Stimulated activated CD8-positive, alpha-beta memory T cell treated with anti-CD3 and anti-CD28 coated beads, Interleukin-12 subunit alpha, Interleukin-12 subunit beta, amount 100 ng/mL, for 24 hours (primary cell): ENCODE measurements around the gene KRT7.

Experiments used
- DNase-seq: peaks from one replicate; pipeline ENCODE4 v3.0.0-alpha.2; 2020; ENCODE audit errors: extremely low read depth

The KRT7 gene

DNA sequence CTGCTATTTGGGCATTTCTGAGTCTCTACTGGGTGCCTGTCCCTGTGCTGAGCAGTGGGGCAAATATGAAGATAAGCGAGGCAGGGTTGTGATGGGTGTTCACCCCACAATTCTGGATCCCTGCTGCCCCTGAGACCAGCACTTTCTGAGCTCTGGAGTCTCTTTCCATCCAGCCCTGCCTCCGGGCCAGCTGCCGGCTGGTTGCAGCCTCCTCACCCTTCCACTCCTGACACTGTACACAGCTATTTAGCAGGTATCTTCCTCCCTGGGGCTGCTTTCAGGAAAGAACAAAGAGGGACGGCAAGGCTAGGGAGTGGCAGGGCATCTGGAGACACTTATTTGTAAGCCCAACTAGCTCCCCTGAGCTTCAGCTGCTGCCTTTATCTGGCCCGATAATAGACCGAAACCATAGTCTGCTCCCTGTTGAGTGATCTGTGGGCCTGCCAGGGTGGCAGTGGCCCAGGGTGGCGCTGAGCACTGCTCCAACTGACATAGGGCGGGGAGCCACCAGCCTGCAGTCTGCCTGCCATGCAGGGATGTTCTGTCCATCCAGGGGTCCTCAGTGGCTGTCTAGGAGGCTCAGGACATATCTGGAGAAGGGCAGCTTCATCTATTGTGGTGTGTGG lies 33.6 kb upstream of the KRT7 start:
- DNase-seq = no peak

DNA sequence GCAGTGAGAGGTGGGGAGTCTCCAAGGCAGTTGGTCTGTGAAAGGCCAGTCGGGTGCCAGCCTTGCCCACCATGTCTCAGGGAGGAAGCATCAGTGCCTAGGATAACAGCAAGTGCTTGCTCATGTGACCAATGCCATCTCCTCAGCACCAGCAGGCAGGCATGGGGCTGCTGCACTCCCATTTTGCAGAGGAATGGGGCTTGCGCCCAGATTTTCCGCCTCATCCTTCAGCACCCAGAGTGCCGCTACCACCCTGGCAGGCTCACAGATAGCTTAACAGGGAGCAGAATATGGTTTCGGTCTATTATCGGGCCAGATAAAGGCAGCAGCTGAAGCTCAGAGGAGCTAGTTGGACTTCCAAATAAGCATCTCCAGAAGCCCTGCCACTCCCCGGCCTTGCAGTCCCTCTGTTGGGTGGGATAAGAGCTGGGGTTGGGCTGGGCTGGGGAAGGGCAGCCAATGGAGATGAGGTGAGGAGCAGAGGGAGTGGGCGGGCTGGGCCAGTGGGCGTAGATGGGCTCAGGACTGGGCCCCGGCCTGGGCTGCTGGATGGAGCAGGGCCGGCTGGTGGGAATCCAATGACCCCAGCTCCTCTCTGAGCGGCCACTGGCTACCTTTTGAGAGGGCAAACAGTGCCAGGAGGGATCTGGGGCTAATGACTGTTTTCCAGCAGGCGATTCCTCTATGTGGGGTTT lies 32.8 kb upstream of the KRT7 start:
- DNase-seq = no peak

DNA sequence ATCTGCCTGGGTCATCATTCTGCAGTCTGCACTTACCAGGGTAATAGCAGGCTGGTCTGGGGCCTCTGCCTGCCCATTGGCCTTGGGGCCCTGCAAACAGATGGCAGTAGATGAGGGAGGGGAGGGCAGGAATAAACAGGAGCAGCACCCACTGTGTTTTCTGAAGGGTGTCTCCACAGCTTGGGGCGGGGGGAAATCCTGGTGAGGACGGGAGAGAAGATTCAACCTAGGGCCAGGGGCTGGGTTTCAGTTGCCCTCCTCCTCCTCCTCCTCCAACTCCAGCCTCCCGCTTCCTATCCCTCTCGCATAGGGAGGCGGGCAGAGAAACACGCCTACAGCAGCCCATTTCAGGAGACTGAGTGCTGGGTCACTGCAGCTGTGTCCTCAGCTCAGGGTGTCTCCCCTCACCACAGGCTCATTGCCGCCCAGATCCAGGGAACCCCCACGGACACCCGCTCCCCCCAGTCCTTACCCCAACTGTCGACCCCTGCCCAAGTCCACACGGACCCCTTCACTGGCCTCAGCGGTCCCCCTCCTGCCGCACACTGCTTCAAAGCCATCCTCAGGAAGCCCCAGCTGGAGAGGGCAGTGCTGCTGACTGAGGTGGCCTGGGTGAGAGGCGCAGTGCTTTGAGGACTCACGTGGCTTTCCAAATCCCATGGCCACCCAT lies 32.1 kb upstream of the KRT7 start:
- DNase-seq = no peak

DNA sequence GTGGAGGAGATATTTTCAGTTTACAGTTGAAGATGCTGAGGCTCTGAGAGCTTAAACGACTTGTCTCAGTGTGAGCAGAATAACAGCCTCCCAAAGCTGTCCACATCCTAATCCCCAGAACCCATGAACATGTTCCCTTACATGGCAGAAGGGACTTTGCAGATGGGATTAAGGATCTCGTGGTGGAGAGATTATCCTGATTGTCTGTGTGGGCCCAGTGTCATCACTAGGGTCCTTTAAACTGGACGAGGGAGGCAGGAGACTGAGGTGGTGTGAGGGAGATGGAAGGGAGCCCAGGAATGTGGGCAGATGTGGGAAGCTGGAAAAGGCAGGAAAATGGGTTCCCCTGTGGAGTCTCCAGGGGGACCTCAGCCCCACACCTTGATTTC lies 31.6 kb upstream of the KRT7 start:
- no peak for DNase-seq

DNA sequence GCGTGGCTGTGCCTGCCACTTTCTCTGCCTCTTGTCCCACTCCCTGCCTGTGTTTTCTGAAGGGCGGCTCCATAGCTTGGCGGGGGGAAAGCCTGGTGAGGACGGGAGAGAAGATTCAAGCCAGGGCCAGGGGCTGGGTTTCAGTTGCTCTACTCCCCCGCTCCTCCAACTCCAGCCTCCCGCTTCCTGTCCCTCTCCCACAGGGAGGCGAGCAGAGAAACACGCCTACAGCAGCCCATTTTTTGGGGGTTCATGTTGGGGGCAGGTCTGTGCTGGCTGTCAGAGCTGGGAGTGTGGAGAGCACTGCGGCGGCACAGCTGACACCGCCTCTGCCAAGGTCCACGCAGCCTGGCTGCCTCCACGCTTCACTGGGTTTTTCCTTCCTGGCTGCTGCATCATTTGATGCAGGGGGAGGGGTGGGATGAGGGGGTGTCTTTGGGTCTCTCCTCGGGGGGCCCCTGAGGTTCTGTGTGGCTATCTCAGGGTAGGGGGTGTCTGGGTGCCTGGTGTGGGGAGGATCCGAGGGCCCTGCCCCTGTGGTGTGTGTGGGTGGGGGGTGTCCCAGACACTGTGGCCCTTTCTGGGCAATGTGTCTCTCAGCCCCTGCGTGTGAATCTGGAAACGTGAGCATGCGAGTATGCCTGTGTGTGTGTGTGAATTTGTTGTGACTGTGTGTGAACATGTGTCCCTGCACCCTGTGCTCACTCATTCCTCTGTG lies 30.5 kb upstream of the KRT7 start:
- no peak for DNase-seq

DNA sequence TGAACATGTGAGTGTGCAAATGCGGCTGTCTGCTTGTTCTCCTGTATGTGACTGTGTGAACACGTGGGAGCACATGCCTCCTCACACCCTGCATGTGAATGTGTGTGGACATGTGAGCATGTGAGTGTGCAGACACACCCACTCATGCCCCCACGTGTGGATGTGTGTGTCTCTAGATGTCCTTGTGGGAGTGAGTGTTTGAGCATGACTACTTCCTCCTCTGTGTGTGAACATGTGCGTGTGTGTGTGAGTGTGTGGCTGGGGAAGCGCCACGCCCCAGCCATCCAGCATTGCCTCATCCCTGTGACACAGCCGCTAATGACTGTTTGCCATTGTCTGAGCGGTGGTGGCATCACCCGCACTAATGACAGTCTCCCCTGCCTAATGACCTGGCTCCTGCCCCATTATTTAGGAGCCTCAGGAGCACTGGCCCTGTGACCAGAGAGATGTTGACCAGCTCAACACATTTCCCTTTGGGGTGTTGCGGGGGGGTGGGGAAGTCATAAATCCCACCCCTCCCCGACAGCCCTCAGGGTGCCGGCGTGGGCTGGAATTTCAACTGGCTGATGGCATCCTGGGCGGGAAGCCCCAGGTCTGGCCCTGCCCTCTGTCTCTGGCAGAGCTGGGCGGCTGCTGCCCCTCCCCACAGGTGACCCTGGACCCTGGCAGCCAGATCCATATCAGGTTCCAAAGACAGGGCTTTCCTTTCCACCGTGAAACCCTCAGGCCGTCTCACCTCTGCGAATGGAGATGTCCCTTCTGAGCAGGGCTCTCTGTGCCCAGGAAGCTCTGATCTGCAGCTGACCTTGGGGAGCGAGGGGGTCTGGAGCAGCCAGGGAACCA lies 29.7 kb upstream of the KRT7 start:
- DNase-seq = no peak

DNA sequence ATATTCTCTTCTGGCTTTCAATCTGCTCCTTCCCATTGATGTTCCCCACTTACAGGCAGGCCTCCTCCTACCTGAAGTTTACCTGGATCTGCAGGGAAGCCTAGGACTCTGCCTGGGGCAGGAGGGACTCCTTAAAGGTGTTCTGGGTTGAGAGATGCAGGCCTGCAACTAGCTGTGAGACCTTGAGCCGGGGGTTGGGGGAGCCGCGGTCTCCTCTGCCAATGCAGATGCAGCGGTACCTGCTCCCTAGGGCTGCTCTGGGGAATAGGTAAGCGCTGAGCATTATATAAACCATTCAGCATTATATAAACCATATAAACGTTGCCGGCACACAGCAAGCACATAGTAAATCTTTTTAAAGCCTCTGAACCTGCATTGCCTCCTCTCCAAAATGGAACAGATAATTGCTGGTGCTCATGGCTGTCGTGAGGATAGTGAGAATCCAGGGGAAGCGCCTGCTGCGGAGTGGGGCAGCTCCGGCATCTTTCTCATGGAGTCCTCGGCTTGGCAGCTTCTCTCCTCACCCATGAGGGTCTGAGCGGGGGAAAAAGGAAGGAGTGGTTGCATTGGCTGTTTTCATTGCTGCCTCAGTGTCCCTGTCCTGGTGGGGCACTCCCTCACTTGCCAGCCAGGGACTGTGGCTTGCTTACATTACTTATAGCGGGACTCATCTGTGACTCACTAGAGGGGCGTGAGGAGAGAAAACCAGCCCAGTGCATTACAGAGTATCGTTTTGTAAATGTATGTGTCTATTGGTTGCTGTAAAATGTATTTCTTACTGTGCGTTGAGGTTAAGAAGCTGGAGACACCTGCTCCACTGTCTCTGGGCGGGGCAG lies 28.7 kb upstream of the KRT7 start:
- no peak for DNase-seq

DNA sequence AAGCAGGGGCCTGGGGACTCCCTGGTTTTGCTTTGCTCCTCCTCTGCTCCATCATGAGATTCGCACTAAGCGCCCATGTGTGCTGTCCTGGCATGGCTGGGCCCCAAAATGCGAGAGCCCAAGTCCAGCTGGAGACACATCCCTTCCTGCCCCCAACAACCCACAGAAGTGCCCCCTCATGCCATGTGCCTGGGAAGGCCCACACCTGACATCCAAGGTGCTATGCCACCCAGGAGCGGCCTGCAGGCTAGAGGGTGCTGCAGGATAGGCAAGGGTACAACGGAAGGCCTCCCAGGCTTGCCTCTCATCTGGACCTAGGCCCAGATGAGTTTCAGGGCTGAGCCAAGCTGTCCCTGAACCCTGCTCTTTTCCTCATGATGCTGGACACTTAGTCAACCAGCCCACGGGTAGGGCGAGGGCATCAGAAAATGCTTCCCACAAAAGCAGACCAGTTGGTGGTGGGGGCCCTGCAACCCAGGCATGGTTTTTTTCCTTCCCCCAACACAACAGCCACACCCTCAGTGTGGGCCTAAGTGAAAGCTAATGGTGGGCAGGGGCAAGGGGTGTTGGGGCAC lies 28.0 kb upstream of the KRT7 start:
- no peak for DNase-seq

DNA sequence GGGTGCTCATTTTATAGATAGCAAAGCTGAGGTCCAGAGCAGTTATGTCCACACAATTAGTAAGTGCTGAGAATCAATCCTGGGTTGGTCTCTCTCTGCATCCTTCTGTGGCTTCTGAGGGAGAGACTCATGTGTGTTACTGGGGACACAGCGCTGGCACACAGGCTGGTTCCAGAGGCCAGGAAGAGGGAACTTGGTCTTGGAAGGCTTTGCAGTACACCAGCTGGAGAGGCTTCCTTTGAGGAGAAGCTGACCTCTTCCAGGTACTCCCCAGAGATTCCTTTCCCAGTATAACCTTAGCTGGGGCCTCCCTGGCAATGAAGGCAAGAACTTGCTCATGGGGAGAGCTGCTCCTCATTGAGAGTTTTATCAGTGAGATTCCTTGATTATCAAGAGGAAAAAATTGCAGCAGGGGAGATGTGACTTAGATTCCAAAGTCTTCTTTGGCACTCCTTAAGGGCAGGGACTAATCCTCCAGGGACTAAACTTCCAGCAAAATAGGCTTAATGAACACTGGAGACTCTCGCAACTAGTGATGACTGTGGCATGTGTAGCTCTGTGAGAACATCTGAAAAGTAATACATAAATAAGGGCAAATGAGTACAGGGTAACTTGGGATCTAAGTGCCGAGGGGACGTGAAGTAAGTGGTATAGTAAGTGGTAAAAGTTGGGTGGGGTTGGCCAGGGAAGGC lies 27.3 kb upstream of the KRT7 start:
- no peak for DNase-seq

DNA sequence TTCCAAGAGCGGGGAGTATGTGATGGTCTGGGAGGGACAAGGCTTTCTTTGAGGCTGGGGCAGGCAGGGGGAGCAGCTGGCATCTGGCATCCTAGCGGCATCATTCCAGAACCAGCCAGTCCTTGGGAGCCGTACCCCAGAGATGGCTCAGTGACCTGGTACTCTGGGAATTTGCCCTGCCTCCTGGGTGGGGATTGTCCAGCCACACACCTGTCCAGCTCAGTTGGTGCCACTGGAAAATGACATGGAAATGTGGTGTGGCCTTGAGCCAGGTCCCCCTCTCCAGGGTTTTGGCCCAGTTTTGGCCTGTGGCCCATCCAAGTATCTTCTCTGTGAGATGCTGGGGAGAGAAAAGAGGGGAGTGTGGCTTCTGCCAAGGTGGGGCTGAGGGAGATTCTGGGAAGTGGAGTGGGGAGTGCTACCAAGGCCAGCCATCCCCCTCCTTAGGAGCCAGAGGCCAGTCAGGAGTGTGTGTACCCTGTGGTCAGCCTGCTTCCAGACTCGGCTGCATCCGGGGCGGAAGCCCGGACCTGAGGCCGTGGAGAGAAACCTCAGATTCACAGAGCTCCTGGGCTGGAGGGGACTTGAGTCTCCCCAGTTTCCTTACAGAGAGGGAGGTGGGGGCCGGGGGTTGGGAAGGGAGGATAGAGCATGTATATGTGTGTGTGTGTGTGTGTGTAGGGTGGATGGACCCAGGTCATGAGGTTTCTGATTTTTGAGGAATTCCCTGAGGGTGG lies 26.6 kb upstream of the KRT7 start:
- no peak for DNase-seq

DNA sequence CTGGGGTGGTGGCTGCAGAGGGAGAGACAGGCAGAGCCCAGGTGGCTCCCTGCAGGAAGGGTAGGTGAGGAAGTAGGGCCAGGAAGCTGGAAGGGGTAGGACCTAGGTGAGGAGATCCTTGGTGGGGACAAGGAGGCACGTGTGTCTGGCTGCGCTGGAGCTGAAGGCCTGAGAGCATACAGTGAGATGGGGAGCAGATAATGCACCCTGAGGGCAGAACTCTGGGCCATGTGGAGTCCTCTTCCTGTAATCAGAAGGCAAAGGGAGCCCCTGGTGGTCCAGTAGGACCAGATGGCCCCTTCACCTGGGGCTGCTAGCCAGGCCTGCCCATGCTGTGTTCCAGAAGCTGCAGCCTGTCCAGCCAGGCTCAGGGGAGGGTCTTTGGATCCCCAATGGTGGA lies 25.9 kb upstream of the KRT7 start:
- DNase-seq = no peak

DNA sequence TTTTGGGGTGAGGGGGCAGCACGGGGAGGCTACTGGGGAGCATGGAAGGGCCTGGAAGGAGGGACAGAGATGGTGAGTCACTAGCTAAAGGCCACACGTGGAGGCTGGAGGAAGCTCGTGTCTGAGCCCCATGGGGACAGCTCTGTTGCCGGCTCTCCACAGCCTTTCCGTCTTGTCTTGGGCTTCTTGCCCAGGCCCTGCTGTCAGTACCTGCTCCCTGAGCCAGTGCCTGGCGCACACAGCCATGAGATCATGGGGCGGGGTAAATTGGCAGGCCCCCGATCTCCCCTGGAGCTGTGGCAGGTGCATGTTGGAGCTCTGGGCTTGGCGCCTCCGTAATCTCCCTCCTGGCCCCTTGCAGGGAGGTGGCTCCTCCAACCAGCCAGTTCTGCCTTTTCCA lies 25.1 kb upstream of the KRT7 start:
- DNase-seq = no peak

DNA sequence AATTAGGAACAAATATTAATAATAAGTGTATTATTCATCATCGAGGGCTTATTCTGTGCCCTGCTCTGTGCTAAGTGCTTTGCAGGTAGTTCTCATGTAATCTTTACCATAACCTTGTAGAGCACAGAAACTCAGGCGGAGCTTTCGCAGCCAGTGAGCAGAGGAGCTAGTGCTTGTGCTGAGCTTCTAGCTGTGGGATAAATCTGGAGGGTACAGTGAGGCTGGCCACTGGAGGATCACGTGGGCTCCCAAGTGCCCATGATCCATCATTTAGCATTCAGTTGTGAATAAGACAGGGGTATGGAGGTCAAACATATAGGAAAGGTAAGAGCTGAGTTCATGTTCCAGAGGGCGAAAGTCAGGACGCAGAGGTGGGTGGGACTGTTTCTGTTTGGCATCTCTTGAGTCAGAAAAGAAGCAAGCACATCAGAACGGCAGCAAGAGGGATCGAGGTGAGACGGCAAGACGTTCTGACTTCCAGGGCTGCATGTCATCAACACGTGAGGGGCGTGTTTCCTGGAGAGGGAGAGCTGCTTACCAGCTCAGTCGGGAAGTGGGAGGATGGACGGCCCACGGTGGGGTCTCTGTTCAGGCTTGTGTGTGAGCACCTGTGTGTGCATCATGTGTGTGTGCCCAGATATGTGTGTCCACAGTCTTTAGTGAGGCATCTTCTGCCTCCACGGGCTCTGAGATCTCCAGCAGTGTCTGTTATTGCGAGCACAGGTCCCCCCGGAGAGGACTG lies 24.4 kb upstream of the KRT7 start:
- no peak for DNase-seq

DNA sequence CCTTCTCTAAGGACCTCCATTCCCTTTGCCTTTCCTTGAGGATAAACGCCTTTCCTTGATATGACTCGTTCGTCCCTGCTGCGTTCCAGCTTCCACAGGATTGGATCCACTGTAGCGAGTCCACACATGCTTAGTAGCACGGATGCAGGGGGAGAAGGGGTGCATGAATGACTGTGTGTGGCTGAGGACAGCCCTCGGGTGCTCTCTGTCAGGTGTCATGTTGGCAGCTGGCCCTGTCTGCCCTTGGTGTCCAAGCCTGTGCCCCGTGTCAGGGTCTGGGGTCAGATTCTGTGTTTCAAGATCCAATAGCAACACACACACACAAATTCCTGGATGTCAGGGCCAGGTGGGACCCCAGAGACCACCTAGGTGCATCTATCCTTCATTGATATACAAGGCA lies 23.7 kb upstream of the KRT7 start:
- DNase-seq = no peak

DNA sequence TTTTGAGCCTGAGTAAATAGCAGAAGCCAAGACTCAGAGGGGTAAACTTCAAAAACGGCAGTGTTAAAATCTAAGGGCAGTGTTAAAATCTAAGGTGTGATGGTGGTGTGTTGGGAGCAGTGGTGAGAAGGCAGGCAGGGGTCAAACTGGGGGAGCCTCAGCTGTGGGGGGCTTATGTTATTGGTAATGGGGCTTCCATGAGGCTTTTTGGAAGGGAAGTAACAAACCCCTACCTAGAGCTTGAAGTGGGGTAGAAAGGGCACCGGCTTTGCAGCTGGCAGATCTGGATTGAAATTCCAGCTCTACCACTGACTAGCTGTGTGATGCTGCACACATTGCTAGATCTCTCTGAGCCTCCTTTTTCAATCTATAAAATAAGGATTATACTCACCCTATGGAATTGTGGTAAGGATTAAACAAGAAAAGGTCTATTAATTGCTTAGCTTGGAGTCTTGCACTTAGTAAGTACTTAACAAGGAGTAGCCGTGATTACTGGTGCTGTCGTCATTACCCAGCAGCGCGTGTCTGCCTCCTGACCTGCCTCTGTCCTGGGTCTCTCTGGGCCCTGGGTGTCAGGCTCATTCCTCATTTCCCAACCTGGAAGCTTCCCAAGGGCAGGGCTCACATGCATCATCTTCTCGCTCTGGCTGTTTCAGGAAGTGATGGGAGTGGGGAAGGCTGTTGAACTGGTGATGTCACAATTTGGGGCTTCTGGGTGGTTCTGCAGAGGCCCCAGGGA lies 22.7 kb upstream of the KRT7 start:
- DNase-seq = no peak

DNA sequence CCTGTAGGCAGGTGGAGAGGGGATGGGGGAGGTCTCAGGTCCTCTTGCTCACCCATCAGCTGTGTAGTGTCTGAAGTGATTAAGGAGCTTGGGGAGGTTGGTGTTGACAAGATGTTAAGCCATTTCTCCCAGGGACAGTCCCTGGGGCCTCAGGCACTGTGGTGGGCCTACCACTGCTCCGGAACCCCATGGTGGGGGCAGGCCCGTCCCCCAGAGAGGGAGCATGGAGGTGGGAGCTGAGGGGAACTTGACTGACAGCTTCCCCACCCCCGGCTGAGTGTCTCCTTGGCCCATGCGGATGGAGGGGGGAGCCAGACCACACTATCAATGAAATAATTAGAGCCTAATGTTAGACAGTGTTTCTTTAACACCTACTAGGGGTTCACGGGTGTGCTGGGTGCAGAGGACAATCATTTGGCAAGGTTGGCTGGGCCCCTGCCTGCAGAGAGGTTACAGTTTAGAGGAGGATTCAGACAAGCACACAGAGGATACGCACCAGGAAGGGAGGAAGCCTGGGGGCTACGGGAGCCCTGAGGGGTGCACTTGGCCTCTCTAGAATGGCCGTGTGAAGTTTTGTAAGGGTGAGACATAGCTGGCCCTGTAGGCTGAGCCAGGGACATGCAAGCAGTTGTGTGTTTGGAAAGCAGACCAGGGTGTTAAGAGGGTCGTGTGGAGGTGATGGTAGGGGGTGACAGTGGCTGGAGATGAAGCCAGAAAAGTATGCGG lies 22.0 kb upstream of the KRT7 start:
- no peak for DNase-seq
